Small intestine (tissue), 7 donors: ENCODE results near the gene BPNT1. TPM values are rescaled to one million over a fixed set of nuclear protein-coding genes. Genes with fewer than 3 reads are reported as not detected.
"Not testable (repeated sequence)": the region's sequence is repeated elsewhere in the genome, so short reads cannot be mapped to it uniquely, and the experiment has no call there.

Source experiments
- DNase-seq, 2 donors: peaks; one replicate each; pipeline versions ENCODE4 v3.0.0 to v3.0.0-alpha.2; 2013
- FAIRE-seq: peaks from 2 replicates; lab custom pipeline; 2012; peaks lifted over from hg19 to GRCh38; lab: Jason Lieb, UNC
- H3K27ac ChIP-seq, 3 donors: one replicate each; pipeline ENCODE4 v1.5.1; 2013; ENCODE audit warnings: low read length in 2 of 3, mild to moderate bottlenecking in 2 of 3, control low read depth in 1 of 3, inconsistent platforms in 1 of 3, low read depth in 1 of 3, moderate library complexity in 1 of 3
- H3K27me3 ChIP-seq, 3 donors: one replicate each; pipeline ENCODE4 v1.6.1; 2013; ENCODE audit warnings: low read length in 3 of 3, inconsistent platforms in 1 of 3; ENCODE audit not compliant: control insufficient read depth in 3 of 3, insufficient read depth in 3 of 3
- H3K36me3 ChIP-seq, 3 donors: one replicate each; pipeline ENCODE4 v1.6.1; 2013; ENCODE audit warnings: low read length in 3 of 3, inconsistent platforms in 1 of 3, low read depth in 1 of 3, mild to moderate bottlenecking in 1 of 3, moderate library complexity in 1 of 3; ENCODE audit not compliant: control insufficient read depth in 3 of 3, insufficient read depth in 2 of 3
- H3K4me1 ChIP-seq, 3 donors: one replicate each; pipeline ENCODE4 v1.6.1; 2013; ENCODE audit warnings: low read length in 2 of 3, inconsistent platforms in 1 of 3, low read depth in 1 of 3, mild to moderate bottlenecking in 1 of 3, moderate library complexity in 1 of 3; ENCODE audit not compliant: control insufficient read depth in 3 of 3, insufficient read depth in 2 of 3
- H3K4me3 ChIP-seq, 3 donors: one replicate each; pipeline ENCODE4 v1.5.1; 2013; ENCODE audit warnings: low read length in 3 of 3, control low read depth in 1 of 3, inconsistent platforms in 1 of 3, low read depth in 1 of 3, mild to moderate bottlenecking in 1 of 3, moderate library complexity in 1 of 3
- H3K9me3 ChIP-seq, 2 donors: one replicate each; pipeline ENCODE4 v1.6.1; 2013; ENCODE audit warnings: low read depth in 1 of 2, low read length in 1 of 2; ENCODE audit not compliant: control insufficient read depth in 2 of 2, insufficient read depth in 1 of 2
- WGBS, 3 donors: extraction: QIAGEN DNeasy Blood & Tissue Kit; methylation state at CpG; one replicate each; pipeline ENCODE4 v1.1.7; 2013; 5-methylcytosine and 5-hydroxymethylcytosine counted together
- polyA plus RNA-seq, 4 donors: library from polyadenylated mRNA; stranded (reverse) in 3 of 4; unstranded in 1 of 4; fragments of 200-250 nt in 3 of 4; fragments of 120-200 nt in 1 of 4; gene quantifications; one replicate each; pipeline versions ENCODE4 v1.2.1 to v1.2.3, GENCODE V29; 2013
- donor health status: healthy with polysubstance abuse.
- donor health status: control.
- donor health status: control.
- donor health status: Bipolar disorder and iron deficiency.
- donor health status: healthy.

BPNT1 gene
- polyA plus RNA-seq, 4 donors = 40.9 to 90.1 (median 64.7) TPM

GRCh38 chr1:220040028-220040596, 49.5 kb downstream of the BPNT1 start:
- peaks cover 0 to 16% (median 5%) of the 10 kb centered on the region in 3 donors for H3K36me3 ChIP-seq
- WGBS, 3 donors = 32 to 64% (median 38%) methylated on average over 5 of the region's 5 CpGs

GRCh38 chr1:220038640-220039039, 50.9 kb downstream of the BPNT1 start:
- no peak for FAIRE-seq
- WGBS, 3 donors = 11 to 70% (median 41%) methylated on average over 4 of the region's 4 CpGs
- no peaks in the 10 kb centered on the region for H3K27me3 ChIP-seq

More at GRCh38 chr1:220040028-220040596, 49.5 kb downstream of the BPNT1 start:
- no peaks in the 10 kb centered on the region for H3K9me3 ChIP-seq
- H3K4me3 ChIP-seq = no peak overlapping the region
- DNase-seq (peak in 1 of 2 donors; percentile 38), FAIRE-seq (no peak)
- H3K27ac ChIP-seq = no peak overlapping the region
- no peaks in the 10 kb centered on the region for H3K27me3 ChIP-seq
- H3K4me1 ChIP-seq = peaks cover 3 to 10% (median 5%) of the 10 kb centered on the region in 3 donors

GRCh38 chr1:220037810-220038209, 51.8 kb downstream of the BPNT1 start:
- WGBS, 3 donors = 59 to 79% (median 74%) methylated on average over 3 of the region's 3 CpGs
- H3K36me3 ChIP-seq = peaks cover 7 to 16% (median 7%) of the 10 kb centered on the region in 3 donors
- H3K27me3 ChIP-seq, H3K4me3 ChIP-seq, H3K4me1 ChIP-seq, H3K27ac ChIP-seq, FAIRE-seq, H3K9me3 ChIP-seq, DNase-seq: not testable (repeated sequence)

More at GRCh38 chr1:220038640-220039039, 50.9 kb downstream of the BPNT1 start:
- H3K27ac ChIP-seq = peak overlapping the region in 2 of 3 donors; percentile 28 to 44
- H3K9me3 ChIP-seq = no peaks in the 10 kb centered on the region
- no peak overlapping the region for H3K4me3 ChIP-seq
- peaks cover 2 to 5% (median 4%) of the 10 kb centered on the region in 3 donors for H3K4me1 ChIP-seq
- peaks cover 4 to 16% (median 7%) of the 10 kb centered on the region in 3 donors for H3K36me3 ChIP-seq
- DNase-seq = peak; percentile 35 to 36

GRCh38 chr1:220032911-220033310, 56.7 kb downstream of the BPNT1 start:
- WGBS, 3 donors = 71 to 89% (median 87%) methylated on average over 3 of the region's 3 CpGs
- FAIRE-seq (no peak), DNase-seq (no peak)
- Histone ChIP-seq H3K9me3 (no peaks in the 10 kb centered on the region), H3K27ac (no peak overlapping the region), H3K4me3 (no peak overlapping the region), H3K4me1 (no peaks in the 10 kb centered on the region), H3K36me3 (peaks cover 2 to 19% (median 8%) of the 10 kb centered on the region in 3 donors), H3K27me3 (no peaks in the 10 kb centered on the region)

- Histone ChIP-seq H3K36me3 (peaks cover 2 to 21% (median 15%) of the 10 kb centered on the region in 3 donors), H3K4me3 (no peak overlapping the region), H3K27me3 (no peaks in the 10 kb centered on the region), H3K9me3 (no peaks in the 10 kb centered on the region), H3K27ac (no peak overlapping the region), H3K4me1 (no peaks in the 10 kb centered on the region)
- 66 to 77% (median 70%) methylated on average over 2 of the region's 2 CpGs for WGBS, 3 donors
- no peak for FAIRE-seq
- DNase-seq = no peak
These were observed 58.3 kb downstream of the BPNT1 start for GRCh38 chr1:220031287-220031686.

GRCh38 chr1:220028346-220028895, 61.2 kb downstream of the BPNT1 start:
- Histone ChIP-seq H3K27me3 (no peaks in the 10 kb centered on the region), H3K4me1 (no peaks in the 10 kb centered on the region), H3K4me3 (no peak overlapping the region), H3K27ac (no peak overlapping the region), H3K9me3 (no peaks in the 10 kb centered on the region), H3K36me3 (peaks cover 0 to 21% (median 20%) of the 10 kb centered on the region in 3 donors)
- FAIRE-seq (no peak), DNase-seq (peak in 1 of 2 donors; percentile 39)
- 75 to 92% (median 79%) methylated on average over 4 of the region's 4 CpGs for WGBS, 3 donors

- H3K4me3 ChIP-seq = no peak overlapping the region
- peaks cover 14 to 29% (median 25%) of the 10 kb centered on the region in 3 donors for H3K36me3 ChIP-seq
- no peaks in the 10 kb centered on the region for H3K27me3 ChIP-seq
- DNase-seq (no peak), FAIRE-seq (no peak)
- H3K27ac ChIP-seq = no peak overlapping the region
- H3K9me3 ChIP-seq = no peaks in the 10 kb centered on the region
- H3K4me1 ChIP-seq = no peaks in the 10 kb centered on the region
These were observed 70.5 kb downstream of the BPNT1 start for GRCh38 chr1:220019071-220019470.

GRCh38 chr1:220013497-220013896, 76.1 kb downstream of the BPNT1 start:
- Histone ChIP-seq H3K27me3 (no peaks in the 10 kb centered on the region), H3K36me3 (peaks cover 11 to 20% (median 14%) of the 10 kb centered on the region in 3 donors), H3K9me3 (no peaks in the 10 kb centered on the region), H3K4me1 (no peaks in the 10 kb centered on the region), H3K27ac (no peak overlapping the region), H3K4me3 (no peak overlapping the region)
- FAIRE-seq (no peak), DNase-seq (no peak)
- 84 to 92% (median 92%) methylated on average over 3 of the region's 3 CpGs for WGBS, 3 donors
